ENCODE data around the gene CRLF2.
"Not testable (repeated sequence)": the region's sequence is repeated elsewhere in the genome, so short reads cannot be mapped to it uniquely, and the experiment has no call there.

The CRLF2 gene

GRCh38 chrX:1162119-1162916 is 50.1 kb downstream of the CRLF2 start:
- no peak overlapping the region for H3K4me2 ChIP-seq (ENCODE audit: low read length)
- no peaks in the 10 kb centered on the region for H3K27me3 ChIP-seq (ENCODE audit: control insufficient read depth, insufficient read depth, low read length)
- no peak overlapping the region for H3K9ac ChIP-seq
- H3K9me3 ChIP-seq (ENCODE audit: control insufficient read depth, low read length): no peaks in the 10 kb centered on the region
- H3K4me3 ChIP-seq (ENCODE audit: low read depth, low read length): no peak overlapping the region
- TF ChIP-seq, protein P1, sequence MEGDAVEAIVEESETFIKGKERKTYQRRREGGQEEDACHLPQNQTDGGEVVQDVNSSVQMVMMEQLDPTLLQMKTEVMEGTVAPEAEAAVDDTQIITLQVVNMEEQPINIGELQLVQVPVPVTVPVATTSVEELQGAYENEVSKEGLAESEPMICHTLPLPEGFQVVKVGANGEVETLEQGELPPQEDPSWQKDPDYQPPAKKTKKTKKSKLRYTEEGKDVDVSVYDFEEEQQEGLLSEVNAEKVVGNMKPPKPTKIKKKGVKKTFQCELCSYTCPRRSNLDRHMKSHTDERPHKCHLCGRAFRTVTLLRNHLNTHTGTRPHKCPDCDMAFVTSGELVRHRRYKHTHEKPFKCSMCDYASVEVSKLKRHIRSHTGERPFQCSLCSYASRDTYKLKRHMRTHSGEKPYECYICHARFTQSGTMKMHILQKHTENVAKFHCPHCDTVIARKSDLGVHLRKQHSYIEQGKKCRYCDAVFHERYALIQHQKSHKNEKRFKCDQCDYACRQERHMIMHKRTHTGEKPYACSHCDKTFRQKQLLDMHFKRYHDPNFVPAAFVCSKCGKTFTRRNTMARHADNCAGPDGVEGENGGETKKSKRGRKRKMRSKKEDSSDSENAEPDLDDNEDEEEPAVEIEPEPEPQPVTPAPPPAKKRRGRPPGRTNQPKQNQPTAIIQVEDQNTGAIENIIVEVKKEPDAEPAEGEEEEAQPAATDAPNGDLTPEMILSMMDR (IDR thresholded peaks at IDR 0.05): no peak
- no peak overlapping the region for H2AFZ ChIP-seq
- H3K36me3 ChIP-seq (ENCODE audit: control insufficient read depth, insufficient read depth, low read length): no peaks in the 10 kb centered on the region
- no peaks in the 10 kb centered on the region for H3K79me2 ChIP-seq
- no peaks in the 10 kb centered on the region for H3K4me1 ChIP-seq
- H3K27ac ChIP-seq: no peak overlapping the region

GRCh38 chrX:1159548-1159947 is 52.9 kb downstream of the CRLF2 start:
- no peak overlapping the region for H3K4me2 ChIP-seq (ENCODE audit: low read length)
- TF ChIP-seq, protein P1 (IDR thresholded peaks at IDR 0.05): no peak
- no peak overlapping the region for H3K27ac ChIP-seq

GRCh38 chrX:1156681-1157455 is 55.6 kb downstream of the CRLF2 start:
- not testable (repeated sequence) for H3K27me3 ChIP-seq (ENCODE audit: control insufficient read depth, insufficient read depth, low read length); H3K79me2 ChIP-seq; H3K4me1 ChIP-seq; H3K4me3 ChIP-seq (ENCODE audit: low read depth, low read length); H3K9ac ChIP-seq; H2AFZ ChIP-seq; H3K36me3 ChIP-seq (ENCODE audit: control insufficient read depth, insufficient read depth, low read length); H3K27ac ChIP-seq; H3K4me2 ChIP-seq (ENCODE audit: low read length); H3K9me3 ChIP-seq (ENCODE audit: control insufficient read depth, low read length)

More at GRCh38 chrX:1159548-1159947, 52.9 kb downstream of the CRLF2 start:
- Histone ChIP-seq H3K36me3 (ENCODE audit: control insufficient read depth, insufficient read depth, low read length) (no peaks in the 10 kb centered on the region), H3K4me3 (ENCODE audit: low read depth, low read length) (no peak overlapping the region), H3K27me3 (ENCODE audit: control insufficient read depth, insufficient read depth, low read length) (no peaks in the 10 kb centered on the region), H2AFZ (no peak overlapping the region), H3K4me1 (no peaks in the 10 kb centered on the region), H3K9me3 (ENCODE audit: control insufficient read depth, low read length) (no peaks in the 10 kb centered on the region), H3K79me2 (no peaks in the 10 kb centered on the region), H3K9ac (no peak overlapping the region)

GRCh38 chrX:1153940-1154339 is 58.5 kb downstream of the CRLF2 start:
- Histone ChIP-seq H3K27me3 (ENCODE audit: control insufficient read depth, insufficient read depth, low read length) (no peaks in the 10 kb centered on the region), H3K79me2 (no peaks in the 10 kb centered on the region), H3K36me3 (ENCODE audit: control insufficient read depth, insufficient read depth, low read length) (no peaks in the 10 kb centered on the region), H3K9ac (no peak overlapping the region), H3K9me3 (ENCODE audit: control insufficient read depth, low read length) (no peaks in the 10 kb centered on the region), H3K4me1 (no peaks in the 10 kb centered on the region), H2AFZ (no peak overlapping the region), H3K4me3 (ENCODE audit: low read depth, low read length) (no peak overlapping the region), H3K27ac (no peak overlapping the region), H3K4me2 (ENCODE audit: low read length) (no peak overlapping the region)
- TF ChIP-seq, protein P1 (IDR thresholded peaks at IDR 0.05): no peak

DNA sequence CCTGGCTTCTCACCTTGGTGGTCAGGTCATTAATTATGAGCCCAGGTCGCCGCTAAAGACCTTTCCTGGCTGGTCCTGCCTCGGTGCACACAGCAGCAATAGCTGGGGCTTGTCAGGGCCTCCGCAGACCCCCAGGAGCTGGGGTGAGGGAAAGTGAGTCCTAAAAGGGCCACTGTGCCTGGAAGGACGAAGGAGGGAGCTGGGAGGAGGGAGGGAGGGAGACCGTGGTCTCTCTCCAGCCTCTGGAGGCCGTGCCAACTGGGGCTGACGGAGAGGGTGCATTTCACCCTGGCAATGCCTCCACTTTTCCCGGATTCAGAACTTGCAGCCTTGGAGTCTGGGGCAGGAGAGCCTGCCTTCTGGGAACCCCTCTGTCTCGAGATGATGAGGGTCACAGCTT is 60.4 kb downstream of the CRLF2 start:
- TF ChIP-seq, protein P1 (IDR thresholded peaks at IDR 0.05): no peak
- Histone ChIP-seq H3K36me3 (ENCODE audit: control insufficient read depth, insufficient read depth, low read length) (no peaks in the 10 kb centered on the region), H2AFZ (no peak overlapping the region), H3K4me3 (ENCODE audit: low read depth, low read length) (no peak overlapping the region), H3K9me3 (ENCODE audit: control insufficient read depth, low read length) (no peaks in the 10 kb centered on the region), H3K27me3 (ENCODE audit: control insufficient read depth, insufficient read depth, low read length) (no peaks in the 10 kb centered on the region), H3K4me1 (no peaks in the 10 kb centered on the region), H3K79me2 (no peaks in the 10 kb centered on the region), H3K4me2 (ENCODE audit: low read length) (no peak overlapping the region), H3K27ac (no peak overlapping the region), H3K9ac (no peak overlapping the region)

Data from parathyroid adenoma (tissue), 2 donors.